ENCODE measurements around the gene RNF213.
"Not testable (repeated sequence)": the region's sequence is repeated elsewhere in the genome, so short reads cannot be mapped to it uniquely, and the experiment has no call there.

RNF213 gene

GRCh38 chr17:80408872-80409271 is 148.2 kb downstream of the RNF213 start:
- no peak for TF ChIP-seq JUND (IDR thresholded peaks at IDR 0.05; ENCODE audit: low read depth)
- in situ Hi-C loops (cut with HindIII; ENCODE audit: low pct_unique_long_range_greater_than_20kb, low sequenced_read_pairs): no loop called here
- DNase-seq (ENCODE audit: low read depth in 1 of 2, low spot score in 1 of 2): no peak

- no peak for TF ChIP-seq JUND (IDR thresholded peaks at IDR 0.05; ENCODE audit: low read depth)
- no peak for DNase-seq (ENCODE audit: low read depth in 1 of 2, low spot score in 1 of 2)
- in situ Hi-C loops (cut with HindIII; ENCODE audit: low pct_unique_long_range_greater_than_20kb, low sequenced_read_pairs): no loop called here
These were observed 149.0 kb downstream of the RNF213 start for GRCh38 chr17:80409626-80410025.

DNA sequence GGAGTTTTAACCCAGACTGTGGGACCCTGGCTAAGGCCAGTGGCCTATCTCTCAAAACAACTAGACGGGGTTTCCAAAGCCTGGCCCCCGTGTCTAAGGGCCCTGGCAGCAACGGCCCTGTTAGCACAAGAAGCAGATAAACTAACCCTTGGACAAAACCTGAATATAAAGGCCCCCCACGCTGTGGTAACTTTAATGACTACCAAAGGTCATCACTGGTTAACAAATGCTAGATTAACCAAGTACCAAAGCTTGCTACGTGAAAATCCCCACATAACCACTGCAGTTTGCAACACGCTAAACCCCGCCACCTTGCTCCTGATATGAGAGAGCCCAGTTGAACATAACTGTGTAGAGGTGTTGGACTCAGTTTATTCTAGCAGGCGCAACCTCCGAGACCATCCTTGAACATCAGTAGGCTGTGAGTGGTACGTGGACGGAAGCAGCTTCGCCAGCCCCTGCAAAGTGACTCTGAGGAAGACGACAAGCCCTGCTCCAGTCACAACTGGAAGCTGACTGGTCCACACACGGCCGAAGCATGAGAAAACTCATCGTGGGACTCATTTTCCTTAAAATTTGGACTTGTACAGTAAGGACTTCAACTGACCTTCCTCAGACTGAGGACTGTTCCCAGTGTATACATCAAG is 149.9 kb downstream of the RNF213 start:
- in situ Hi-C loops (cut with HindIII; ENCODE audit: low pct_unique_long_range_greater_than_20kb, low sequenced_read_pairs); DNase-seq (ENCODE audit: low read depth in 1 of 2, low spot score in 1 of 2): not testable (repeated sequence)

- DNase-seq (ENCODE audit: low read depth in 1 of 2, low spot score in 1 of 2): peak in 1 of 2 experiments; percentile 19
- TF ChIP-seq JUND (IDR thresholded peaks at IDR 0.05; ENCODE audit: low read depth): no peak
- in situ Hi-C loops (cut with HindIII; ENCODE audit: low pct_unique_long_range_greater_than_20kb, low sequenced_read_pairs): no loop called here
These were observed 153.3 kb downstream of the RNF213 start for GRCh38 chr17:80413771-80414507.

DNA sequence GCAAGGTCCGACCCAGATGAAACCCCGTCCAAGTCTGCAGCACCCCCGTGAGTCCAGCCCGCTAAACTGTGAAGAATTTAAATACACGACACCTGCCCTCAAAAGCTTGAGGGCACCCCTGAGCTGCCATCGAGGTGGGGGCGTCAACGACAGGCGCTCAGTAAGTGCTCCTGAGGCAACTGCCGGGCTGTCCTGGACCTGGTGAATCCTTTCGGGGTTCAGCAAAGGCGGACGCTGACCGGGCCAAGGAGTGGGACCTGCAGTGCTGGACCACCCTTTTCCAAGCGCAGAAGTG is 153.8 kb downstream of the RNF213 start:
- no peak for TF ChIP-seq JUND (IDR thresholded peaks at IDR 0.05; ENCODE audit: low read depth)
- DNase-seq (ENCODE audit: low read depth in 1 of 2, low spot score in 1 of 2): peak in 1 of 2 experiments; percentile 30
- in situ Hi-C loops (cut with HindIII; ENCODE audit: low pct_unique_long_range_greater_than_20kb, low sequenced_read_pairs): no loop called here

DNA sequence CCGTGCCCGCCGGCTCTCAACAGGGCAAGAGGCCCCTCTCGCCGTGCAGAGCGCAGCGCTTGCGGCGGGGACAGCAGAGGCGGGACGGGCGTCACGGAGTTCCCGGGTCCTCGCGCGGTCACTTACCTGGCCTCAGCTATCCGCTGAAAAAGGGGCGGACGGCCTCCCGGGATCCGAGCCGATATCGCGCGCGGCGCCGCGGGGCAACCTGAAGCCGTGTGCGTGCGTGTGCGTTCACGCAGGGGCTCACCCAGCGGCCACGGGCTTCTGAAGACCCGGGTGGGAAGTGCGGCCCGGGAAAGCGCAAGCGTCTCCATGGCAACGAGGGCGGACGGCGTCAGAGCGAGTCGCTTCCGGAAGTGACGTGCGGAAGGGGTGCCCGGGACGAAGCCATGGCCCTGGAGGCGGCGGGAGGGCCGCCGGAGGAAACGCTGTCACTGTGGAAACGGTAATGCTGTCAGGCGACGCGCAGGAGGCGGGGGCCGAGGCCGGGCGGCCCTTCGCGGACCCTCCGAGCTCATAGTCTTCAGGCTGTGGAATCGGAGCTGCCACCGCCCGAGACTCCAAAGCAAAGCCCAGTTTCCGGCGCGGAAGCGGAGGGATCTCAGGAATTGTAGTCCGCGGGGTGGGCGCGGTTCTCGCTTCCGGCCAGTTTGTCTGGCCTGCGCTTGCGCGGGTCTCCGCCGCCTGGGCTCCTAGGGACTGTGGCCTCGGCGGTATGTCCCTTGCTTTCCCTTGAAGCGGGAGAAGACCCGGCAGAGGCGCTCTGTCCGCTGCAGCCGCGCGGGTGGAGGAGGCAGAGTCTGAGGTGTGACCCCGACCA is 154.4 kb downstream of the RNF213 start, which contains the start of gene ENDOV:
TSS of gene ENDOV (plus strand) at position 365 of the 823 bp plus-strand sequence. CDS start at position 393, 28 bp downstream.
- in situ Hi-C loops (cut with HindIII; ENCODE audit: low pct_unique_long_range_greater_than_20kb, low sequenced_read_pairs): no loop called here
- DNase-seq (ENCODE audit: low read depth in 1 of 2, low spot score in 1 of 2): peak; percentile 96 to 99
- TF ChIP-seq JUND (IDR thresholded peaks at IDR 0.05; ENCODE audit: low read depth): no peak

- no peak for DNase-seq (ENCODE audit: low read depth in 1 of 2, low spot score in 1 of 2)
- TF ChIP-seq JUND (IDR thresholded peaks at IDR 0.05; ENCODE audit: low read depth): no peak
- in situ Hi-C loops (cut with HindIII; ENCODE audit: low pct_unique_long_range_greater_than_20kb, low sequenced_read_pairs): no loop called here
These were observed 155.0 kb downstream of the RNF213 start for GRCh38 chr17:80415626-80416137.

DNA sequence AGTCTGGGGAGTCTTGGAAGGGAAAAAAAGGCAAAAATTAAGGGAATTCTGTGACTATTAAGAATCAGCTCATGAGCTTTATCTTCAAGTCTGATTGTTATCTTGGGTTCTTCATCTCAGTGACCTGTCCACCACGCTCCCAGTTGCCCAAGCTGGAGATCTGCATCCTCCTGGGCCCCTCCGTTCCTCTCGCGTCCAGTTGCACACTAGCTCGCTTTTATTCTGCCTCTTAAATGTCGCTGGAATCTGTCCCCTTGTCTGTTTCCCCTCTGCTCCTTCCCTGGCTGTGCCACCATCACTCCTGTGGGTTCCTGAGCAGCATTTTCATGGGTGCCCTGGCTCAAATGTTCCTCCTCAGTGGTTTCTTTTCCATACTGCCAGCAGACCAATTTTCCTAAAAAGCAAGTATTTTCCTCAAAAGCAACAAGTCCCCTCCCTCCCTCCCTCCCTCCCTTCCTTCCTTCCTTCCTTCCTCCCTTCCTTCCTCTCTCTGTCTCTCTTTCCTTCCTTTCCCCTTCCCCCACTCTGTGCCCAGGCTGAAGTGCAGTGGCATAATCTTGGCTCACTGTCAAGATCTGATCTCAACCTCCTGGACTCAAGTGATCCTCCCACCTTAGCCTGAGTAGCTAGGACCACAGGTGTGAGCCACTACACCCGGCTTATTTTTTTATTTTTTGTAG is 155.7 kb downstream of the RNF213 start:
- no peak for DNase-seq (ENCODE audit: low read depth in 1 of 2, low spot score in 1 of 2)
- in situ Hi-C loops (cut with HindIII; ENCODE audit: low pct_unique_long_range_greater_than_20kb, low sequenced_read_pairs): no loop called here
- TF ChIP-seq JUND (IDR thresholded peaks at IDR 0.05; ENCODE audit: low read depth): no peak

- TF ChIP-seq JUND (IDR thresholded peaks at IDR 0.05; ENCODE audit: low read depth): no peak
- no peak for DNase-seq (ENCODE audit: low read depth in 1 of 2, low spot score in 1 of 2)
- in situ Hi-C loops (cut with HindIII; ENCODE audit: low pct_unique_long_range_greater_than_20kb, low sequenced_read_pairs): no loop called here
These were observed 156.3 kb downstream of the RNF213 start for GRCh38 chr17:80416940-80417293.

DNA sequence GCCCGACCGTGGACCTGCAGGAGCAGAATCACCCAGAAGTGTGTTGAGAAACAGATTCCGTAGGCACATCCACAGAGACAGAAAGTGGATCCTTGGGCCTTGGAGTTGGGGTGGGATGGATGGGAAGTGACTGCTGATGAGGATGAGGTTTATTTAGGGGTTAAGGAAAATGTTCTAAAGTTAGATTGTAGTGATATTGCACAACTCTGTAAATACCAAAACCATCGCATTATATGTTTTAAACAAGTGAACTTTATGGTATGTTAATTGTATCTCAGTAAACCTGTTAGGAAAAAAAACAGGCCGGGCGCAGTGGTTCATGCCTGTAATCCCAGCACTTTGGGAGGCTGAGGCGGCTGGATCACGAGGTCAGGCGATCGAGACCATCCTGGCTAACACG is 157.9 kb downstream of the RNF213 start:
- TF ChIP-seq JUND (IDR thresholded peaks at IDR 0.05; ENCODE audit: low read depth): no peak
- in situ Hi-C loops (cut with HindIII; ENCODE audit: low pct_unique_long_range_greater_than_20kb, low sequenced_read_pairs): no loop called here
- no peak for DNase-seq (ENCODE audit: low read depth in 1 of 2, low spot score in 1 of 2)

- DNase-seq (ENCODE audit: low read depth in 1 of 2, low spot score in 1 of 2): no peak
- no peak for TF ChIP-seq JUND (IDR thresholded peaks at IDR 0.05; ENCODE audit: low read depth)
- in situ Hi-C loops (cut with HindIII; ENCODE audit: low pct_unique_long_range_greater_than_20kb, low sequenced_read_pairs): no loop called here
These were observed 158.6 kb downstream of the RNF213 start for GRCh38 chr17:80419255-80419654.

DNA sequence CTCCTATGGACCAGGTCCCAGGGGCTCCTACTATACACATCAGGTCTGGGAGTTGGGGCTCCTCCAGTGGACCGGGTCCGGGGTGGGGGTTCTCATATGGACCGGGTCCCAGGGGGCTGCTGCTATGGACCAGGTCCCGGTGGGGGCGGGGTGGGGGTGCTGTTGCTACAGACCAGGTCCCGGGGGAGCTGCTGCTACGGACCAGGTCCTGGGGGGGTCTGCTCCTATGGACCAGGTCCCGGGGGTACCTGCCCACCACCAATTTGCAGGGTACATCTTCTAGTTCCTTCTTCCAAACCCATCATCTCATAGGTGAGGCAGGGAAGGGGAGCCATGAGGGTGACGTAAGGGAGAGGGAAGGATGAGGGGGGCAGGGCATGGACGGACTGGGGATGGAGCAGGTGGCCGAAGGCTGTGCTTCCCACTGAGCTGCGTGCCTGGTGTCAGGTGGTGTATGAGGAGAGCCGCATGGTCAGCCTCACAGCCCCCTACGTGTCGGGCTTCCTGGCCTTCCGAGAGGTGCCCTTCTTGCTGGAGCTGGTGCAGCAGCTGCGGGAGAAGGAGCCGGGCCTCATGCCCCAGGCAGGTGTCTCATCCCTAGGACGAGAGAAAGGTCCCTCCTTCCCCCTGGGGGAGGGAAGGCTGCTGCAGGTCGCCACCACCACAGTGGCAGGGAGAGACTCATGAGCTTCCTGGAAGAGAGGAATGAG is 160.9 kb downstream of the RNF213 start:
- no peak for DNase-seq (ENCODE audit: low read depth in 1 of 2, low spot score in 1 of 2)
- no peak for TF ChIP-seq JUND (IDR thresholded peaks at IDR 0.05; ENCODE audit: low read depth)
- in situ Hi-C loops (cut with HindIII; ENCODE audit: low pct_unique_long_range_greater_than_20kb, low sequenced_read_pairs): no loop called here
